DND-41 (cell line): ENCODE data around the gene NDUFA8.

Source experiments
- EZH2 ChIP-seq: IDR thresholded peaks from 3 replicates; pipeline ENCODE4 v1.6.1; 2012; ENCODE audit warnings: borderline replicate concordance, low read depth, mild to moderate bottlenecking, moderate library complexity, low read length, inconsistent platforms; ENCODE audit not compliant: severe bottlenecking
- TF ChIP-seq, protein P1 (sequence below): IDR thresholded peaks from 2 replicates; pipeline ENCODE4 v1.5.1; 2012; ENCODE audit warnings: borderline replicate concordance, low read length, moderate library complexity, mild to moderate bottlenecking; ENCODE audit not compliant: poor library complexity, severe bottlenecking; ENCODE audit errors: extremely low read depth

DNA sequence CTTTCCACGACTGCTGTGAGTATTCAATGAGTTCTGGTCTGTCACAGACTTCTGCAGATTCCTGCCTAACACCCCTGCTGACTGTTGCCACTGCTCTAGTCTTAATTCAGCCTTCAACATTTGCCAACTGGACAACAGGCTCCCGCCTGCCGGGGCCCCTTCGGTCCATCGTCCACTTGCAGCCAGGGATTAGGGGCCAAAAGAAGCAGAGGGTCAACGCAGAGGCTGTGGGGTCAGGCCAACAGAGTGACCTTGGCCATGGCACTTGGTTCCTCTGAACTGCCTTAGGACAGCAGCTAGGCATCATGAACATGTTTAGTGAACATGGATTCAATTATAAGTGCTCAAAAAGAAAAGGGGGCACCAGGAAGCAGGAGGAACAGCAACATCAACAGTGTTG, 28.8 kb upstream of the NDUFA8 start:
- TF ChIP-seq, protein P1, sequence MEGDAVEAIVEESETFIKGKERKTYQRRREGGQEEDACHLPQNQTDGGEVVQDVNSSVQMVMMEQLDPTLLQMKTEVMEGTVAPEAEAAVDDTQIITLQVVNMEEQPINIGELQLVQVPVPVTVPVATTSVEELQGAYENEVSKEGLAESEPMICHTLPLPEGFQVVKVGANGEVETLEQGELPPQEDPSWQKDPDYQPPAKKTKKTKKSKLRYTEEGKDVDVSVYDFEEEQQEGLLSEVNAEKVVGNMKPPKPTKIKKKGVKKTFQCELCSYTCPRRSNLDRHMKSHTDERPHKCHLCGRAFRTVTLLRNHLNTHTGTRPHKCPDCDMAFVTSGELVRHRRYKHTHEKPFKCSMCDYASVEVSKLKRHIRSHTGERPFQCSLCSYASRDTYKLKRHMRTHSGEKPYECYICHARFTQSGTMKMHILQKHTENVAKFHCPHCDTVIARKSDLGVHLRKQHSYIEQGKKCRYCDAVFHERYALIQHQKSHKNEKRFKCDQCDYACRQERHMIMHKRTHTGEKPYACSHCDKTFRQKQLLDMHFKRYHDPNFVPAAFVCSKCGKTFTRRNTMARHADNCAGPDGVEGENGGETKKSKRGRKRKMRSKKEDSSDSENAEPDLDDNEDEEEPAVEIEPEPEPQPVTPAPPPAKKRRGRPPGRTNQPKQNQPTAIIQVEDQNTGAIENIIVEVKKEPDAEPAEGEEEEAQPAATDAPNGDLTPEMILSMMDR, result no peak
- TF ChIP-seq EZH2, result no peak
